ENCODE measurements around the gene C13orf42. TPM values are rescaled to one million over a fixed set of nuclear protein-coding genes. Genes with fewer than 3 reads are reported as not detected.

C13orf42 gene
- total RNA-seq, 1 experiment from 2014 or later: not detected

GRCh38 chr13:51091839-51092238, 19.2 kb downstream of the C13orf42 start:
- POLR2A ChIA-PET: no interaction called here
- peak; percentile 65 for ATAC-seq

DNA sequence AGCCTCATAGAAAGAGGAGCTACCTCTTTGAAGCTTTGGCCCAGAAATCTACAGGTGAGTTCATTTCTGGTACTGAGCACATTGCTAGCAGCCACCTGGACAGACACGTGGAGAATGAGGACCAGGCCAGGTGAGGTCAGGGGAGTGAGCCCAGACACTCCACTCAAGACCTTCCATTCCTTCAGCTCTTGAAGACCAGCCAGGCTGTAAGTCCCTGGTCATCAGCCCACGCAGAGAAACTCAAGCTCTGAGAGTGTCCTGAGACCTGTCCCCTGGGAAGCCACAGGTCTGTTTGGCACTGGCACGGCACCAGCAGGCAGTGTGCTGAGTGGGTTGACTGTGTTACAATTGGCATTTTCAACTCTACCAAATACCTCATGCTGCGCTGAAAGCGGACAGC, 27.4 kb downstream of the C13orf42 start:
- Histone ChIP-seq H3K4me1 (ENCODE audit: control insufficient read depth in 1 of 2, insufficient read depth in 2 of 2, low read length in 2 of 2) (peaks cover 3 to 4% of the 10 kb centered on the region in 2 experiments; a peak in 2 of 4 replicates), H3K9ac (ENCODE audit: low read length) (no peak overlapping the region), H4K20me1 (ENCODE audit: insufficient read depth) (no peaks in the 10 kb centered on the region), H2AFZ (ENCODE audit: low read depth, low read length, poor library complexity, severe bottlenecking) (no peak overlapping the region), H3K79me2 (ENCODE audit: insufficient read depth, low read length) (no peaks in the 10 kb centered on the region), H3K4me2 (ENCODE audit: low read length) (no peak overlapping the region), H3K36me3 (ENCODE audit: control insufficient read depth in 1 of 2, insufficient read depth in 2 of 2, low read length in 2 of 2) (no peaks in the 10 kb centered on the region), H3K9me2 (ENCODE audit: insufficient read depth) (no peaks in the 10 kb centered on the region), H3K27ac (ENCODE audit: low read depth, low read length) (no peak overlapping the region), H3K27me3 (ENCODE audit: insufficient read depth, low read length) (no peaks in the 10 kb centered on the region), H3K9me3 (ENCODE audit: control insufficient read depth in 1 of 2, insufficient read depth in 1 of 2, low read depth in 1 of 2, low read length in 2 of 2) (no peaks in the 10 kb centered on the region), H3K4me3 (replicated peaks in 1 of 2; ENCODE audit: low read depth in 1 of 2, low read length in 2 of 2) (no peak overlapping the region)
- RAD21 ChIA-PET (ENCODE audit: low non-redundant PET in 1 of 2, low total read pairs in 2 of 2, uncharacterized antibody in 2 of 2, unreplicated experiment in 2 of 2): no interaction called here
- BruUV-seq (replicated peaks): no TSS peak
- no peak for TF ChIP-seq SRF (IDR thresholded peaks at IDR 0.05; ENCODE audit: low read depth)
- TF ChIP-seq, protein P1, sequence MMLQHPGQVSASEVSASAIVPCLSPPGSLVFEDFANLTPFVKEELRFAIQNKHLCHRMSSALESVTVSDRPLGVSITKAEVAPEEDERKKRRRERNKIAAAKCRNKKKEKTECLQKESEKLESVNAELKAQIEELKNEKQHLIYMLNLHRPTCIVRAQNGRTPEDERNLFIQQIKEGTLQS (IDR thresholded peaks at IDR 0.05): no peak
- TF ChIP-seq CEBPB (IDR thresholded peaks at IDR 0.05; ENCODE audit: low read depth): no peak
- TF ChIP-seq, protein P2, sequence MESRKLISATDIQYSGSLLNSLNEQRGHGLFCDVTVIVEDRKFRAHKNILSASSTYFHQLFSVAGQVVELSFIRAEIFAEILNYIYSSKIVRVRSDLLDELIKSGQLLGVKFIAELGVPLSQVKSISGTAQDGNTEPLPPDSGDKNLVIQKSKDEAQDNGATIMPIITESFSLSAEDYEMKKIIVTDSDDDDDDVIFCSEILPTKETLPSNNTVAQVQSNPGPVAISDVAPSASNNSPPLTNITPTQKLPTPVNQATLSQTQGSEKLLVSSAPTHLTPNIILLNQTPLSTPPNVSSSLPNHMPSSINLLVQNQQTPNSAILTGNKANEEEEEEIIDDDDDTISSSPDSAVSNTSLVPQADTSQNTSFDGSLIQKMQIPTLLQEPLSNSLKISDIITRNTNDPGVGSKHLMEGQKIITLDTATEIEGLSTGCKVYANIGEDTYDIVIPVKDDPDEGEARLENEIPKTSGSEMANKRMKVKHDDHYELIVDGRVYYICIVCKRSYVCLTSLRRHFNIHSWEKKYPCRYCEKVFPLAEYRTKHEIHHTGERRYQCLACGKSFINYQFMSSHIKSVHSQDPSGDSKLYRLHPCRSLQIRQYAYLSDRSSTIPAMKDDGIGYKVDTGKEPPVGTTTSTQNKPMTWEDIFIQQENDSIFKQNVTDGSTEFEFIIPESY (IDR thresholded peaks at IDR 0.05; ENCODE audit: extremely low read depth, insufficient replicate concordance, low read length): no peak
- DNase-seq (ENCODE audit: low read depth, low spot score): no peak
- intact Hi-C loops (cut with micrococcal nuclease): no loop called here
- CTCF ChIA-PET: interaction anchor here (1.0 kb wide), 1 partner anchor 37 kb away, joined by 3 read pairs; no protein-coding TSS in a partner anchor
- POLR2A ChIA-PET: no interaction called here
- no peak for ATAC-seq

More at GRCh38 chr13:51091839-51092238, 19.2 kb downstream of the C13orf42 start:
- ChIA-PET CTCF (no interaction called here), RAD21 (ENCODE audit: low non-redundant PET in 1 of 2, low total read pairs in 2 of 2, uncharacterized antibody in 2 of 2, unreplicated experiment in 2 of 2) (no interaction called here)
- H3K79me2 ChIP-seq (ENCODE audit: insufficient read depth, low read length): no peaks in the 10 kb centered on the region
- H3K4me1 ChIP-seq (ENCODE audit: control insufficient read depth in 1 of 2, insufficient read depth in 2 of 2, low read length in 2 of 2): no peaks in the 10 kb centered on the region
- H4K20me1 ChIP-seq (ENCODE audit: insufficient read depth): no peaks in the 10 kb centered on the region
- H3K9me3 ChIP-seq (ENCODE audit: control insufficient read depth in 1 of 2, insufficient read depth in 1 of 2, low read depth in 1 of 2, low read length in 2 of 2): no peaks in the 10 kb centered on the region
- TF ChIP-seq POLR2A (IDR thresholded peaks at IDR 0.05; ENCODE audit: borderline replicate concordance, extremely low read depth, insufficient read depth, insufficient read length) (no peak), JUND (IDR thresholded peaks at IDR 0.05) (no peak)
- H3K4me2 ChIP-seq (ENCODE audit: low read length): no peak overlapping the region
- H3K36me3 ChIP-seq (ENCODE audit: control insufficient read depth in 1 of 2, insufficient read depth in 2 of 2, low read length in 2 of 2): no peaks in the 10 kb centered on the region
- no peaks in the 10 kb centered on the region for H3K27me3 ChIP-seq (ENCODE audit: insufficient read depth, low read length)
- H3K4me3 ChIP-seq (replicated peaks in 1 of 2; ENCODE audit: low read depth in 1 of 2, low read length in 2 of 2): no peak overlapping the region
- intact Hi-C loops (cut with micrococcal nuclease): no loop called here
- no peak overlapping the region for H2AFZ ChIP-seq (ENCODE audit: low read depth, low read length, poor library complexity, severe bottlenecking)
- no peak for DNase-seq (ENCODE audit: low read depth, low spot score)
- no peak overlapping the region for H3K9ac ChIP-seq (ENCODE audit: low read length)
- no TSS peak for BruUV-seq (replicated peaks)
- H3K9me2 ChIP-seq (ENCODE audit: insufficient read depth): no peaks in the 10 kb centered on the region
- H3K27ac ChIP-seq (ENCODE audit: low read depth, low read length): no peak overlapping the region
